ENCODE measurements around the gene B3GALNT2. TPM values are rescaled to one million over a fixed set of nuclear protein-coding genes. Genes with fewer than 3 reads are reported as not detected.

Gene B3GALNT2
- total RNA-seq, 1 experiment from 2014 or later, result 26.4 TPM

DNA sequence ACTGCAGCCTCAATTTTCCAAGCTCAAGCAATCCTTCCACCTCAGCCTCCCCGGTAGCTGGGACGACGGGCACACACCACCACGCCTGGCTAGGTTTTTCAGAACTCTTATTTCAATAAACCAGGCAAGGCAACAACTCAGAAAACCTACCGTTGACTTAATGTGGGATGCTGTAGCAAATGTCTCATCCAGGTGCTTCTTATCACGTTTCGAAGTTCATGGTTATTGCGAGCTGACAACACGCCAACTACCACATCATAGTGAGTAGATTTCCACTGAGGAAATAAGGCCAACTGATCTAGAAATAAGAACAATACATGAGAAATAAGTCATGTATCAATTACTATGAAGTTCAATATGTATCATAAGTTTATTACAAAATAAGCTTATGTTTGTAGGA lies 9.7 kb downstream of the B3GALNT2 start:
- CTCF ChIA-PET, result no interaction called here
- Histone ChIP-seq H3F3A (ENCODE audit: low read length, unreplicated experiment) (no peaks in the 10 kb centered on the region), H3K9me3 (ENCODE audit: low read length) (no peaks in the 10 kb centered on the region), H3K36me3 (ENCODE audit: low read depth, low read length) (peaks cover 12% of the 10 kb centered on the region; the same call in 1 of the 2 replicates), H3K4me1 (ENCODE audit: insufficient read depth, low read length) (no peaks in the 10 kb centered on the region), H3K79me2 (ENCODE audit: low read length) (peaks cover 32% of the 10 kb centered on the region), H2AFZ (ENCODE audit: low read length) (no peak overlapping the region), H3K4me3 (ENCODE audit: low read length) (no peak overlapping the region), H3K4me2 (ENCODE audit: low read length) (no peak overlapping the region), H4K20me1 (ENCODE audit: low read length) (no peaks in the 10 kb centered on the region), H3K9me2 (replicated peaks; ENCODE audit: low read length) (no peaks in the 10 kb centered on the region), H3K27ac (ENCODE audit: low read length) (no peak overlapping the region), H3K27me3 (ENCODE audit: low read length) (no peaks in the 10 kb centered on the region), H3K9ac (ENCODE audit: low read length) (no peak overlapping the region)
- POLR2A ChIA-PET (ENCODE audit: unreplicated experiment), result no interaction called here
- DNase-seq, result no peak
- intact Hi-C loops (cut with micrococcal nuclease), result no loop called here
- no peak for TF ChIP-seq EZH2phosphoT487 (IDR thresholded peaks at IDR 0.05; ENCODE audit: borderline replicate concordance, low read length)
- TF ChIP-seq EZH2 (IDR thresholded peaks at IDR 0.05; ENCODE audit: low read length, unreplicated experiment), result no peak
- TF ChIP-seq, protein P1, sequence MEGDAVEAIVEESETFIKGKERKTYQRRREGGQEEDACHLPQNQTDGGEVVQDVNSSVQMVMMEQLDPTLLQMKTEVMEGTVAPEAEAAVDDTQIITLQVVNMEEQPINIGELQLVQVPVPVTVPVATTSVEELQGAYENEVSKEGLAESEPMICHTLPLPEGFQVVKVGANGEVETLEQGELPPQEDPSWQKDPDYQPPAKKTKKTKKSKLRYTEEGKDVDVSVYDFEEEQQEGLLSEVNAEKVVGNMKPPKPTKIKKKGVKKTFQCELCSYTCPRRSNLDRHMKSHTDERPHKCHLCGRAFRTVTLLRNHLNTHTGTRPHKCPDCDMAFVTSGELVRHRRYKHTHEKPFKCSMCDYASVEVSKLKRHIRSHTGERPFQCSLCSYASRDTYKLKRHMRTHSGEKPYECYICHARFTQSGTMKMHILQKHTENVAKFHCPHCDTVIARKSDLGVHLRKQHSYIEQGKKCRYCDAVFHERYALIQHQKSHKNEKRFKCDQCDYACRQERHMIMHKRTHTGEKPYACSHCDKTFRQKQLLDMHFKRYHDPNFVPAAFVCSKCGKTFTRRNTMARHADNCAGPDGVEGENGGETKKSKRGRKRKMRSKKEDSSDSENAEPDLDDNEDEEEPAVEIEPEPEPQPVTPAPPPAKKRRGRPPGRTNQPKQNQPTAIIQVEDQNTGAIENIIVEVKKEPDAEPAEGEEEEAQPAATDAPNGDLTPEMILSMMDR (conservative IDR thresholded peaks at IDR 0.05; ENCODE audit: low read depth, low read length), result no peak
- BruUV-seq (replicated peaks), result no TSS peak
- ATAC-seq, result no peak

DNA sequence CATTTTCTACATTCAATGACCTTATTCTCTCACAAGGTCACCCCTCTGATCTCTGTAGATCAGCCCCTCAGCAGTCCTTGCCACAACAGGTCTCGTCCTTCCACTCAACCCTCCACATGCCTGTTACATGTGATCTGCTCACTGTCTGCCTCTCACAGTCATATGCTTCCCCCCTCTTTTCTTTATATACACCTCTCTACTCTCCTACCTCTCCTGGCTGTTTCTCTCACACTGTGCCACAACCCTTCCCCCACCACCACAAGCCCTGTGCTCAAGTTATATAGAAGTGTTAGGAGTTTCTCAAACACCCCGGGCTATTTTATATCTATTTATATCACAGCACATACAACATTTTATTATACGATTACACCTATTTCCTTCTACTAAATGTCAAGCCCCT lies 12.6 kb downstream of the B3GALNT2 start:
- H4K20me1 ChIP-seq (ENCODE audit: low read length), result no peaks in the 10 kb centered on the region
- ATAC-seq (no peak), DNase-seq (no peak)
- 0 out of 2 replicates have a peak, but pooled peaks cover 1% of the 10 kb centered on the region for H3K4me1 ChIP-seq (ENCODE audit: insufficient read depth, low read length)
- no peaks in the 10 kb centered on the region for H3F3A ChIP-seq (ENCODE audit: low read length, unreplicated experiment)
- POLR2A ChIA-PET (ENCODE audit: unreplicated experiment), result no interaction called here
- CTCF ChIA-PET, result no interaction called here
- intact Hi-C loops (cut with micrococcal nuclease), result no loop called here
- no peak overlapping the region for H3K9ac ChIP-seq (ENCODE audit: low read length)
- no peaks in the 10 kb centered on the region for H3K9me2 ChIP-seq (replicated peaks; ENCODE audit: low read length)
- H3K36me3 ChIP-seq (ENCODE audit: low read depth, low read length), result peaks cover 12% of the 10 kb centered on the region; the same call in 1 of the 2 replicates
- no TSS peak for BruUV-seq (replicated peaks)
- TF ChIP-seq EZH2 (IDR thresholded peaks at IDR 0.05; ENCODE audit: low read length, unreplicated experiment) (no peak), EZH2phosphoT487 (IDR thresholded peaks at IDR 0.05; ENCODE audit: borderline replicate concordance, low read length) (no peak)
- no peak overlapping the region for H3K27ac ChIP-seq (ENCODE audit: low read length)
- H3K4me3 ChIP-seq (ENCODE audit: low read length), result no peak overlapping the region
- no peak overlapping the region for H2AFZ ChIP-seq (ENCODE audit: low read length)
- H3K27me3 ChIP-seq (ENCODE audit: low read length), result no peaks in the 10 kb centered on the region
- no peaks in the 10 kb centered on the region for H3K9me3 ChIP-seq (ENCODE audit: low read length)
- no peak overlapping the region for H3K4me2 ChIP-seq (ENCODE audit: low read length)
- peaks cover 3% of the 10 kb centered on the region for H3K79me2 ChIP-seq (ENCODE audit: low read length)

DNA sequence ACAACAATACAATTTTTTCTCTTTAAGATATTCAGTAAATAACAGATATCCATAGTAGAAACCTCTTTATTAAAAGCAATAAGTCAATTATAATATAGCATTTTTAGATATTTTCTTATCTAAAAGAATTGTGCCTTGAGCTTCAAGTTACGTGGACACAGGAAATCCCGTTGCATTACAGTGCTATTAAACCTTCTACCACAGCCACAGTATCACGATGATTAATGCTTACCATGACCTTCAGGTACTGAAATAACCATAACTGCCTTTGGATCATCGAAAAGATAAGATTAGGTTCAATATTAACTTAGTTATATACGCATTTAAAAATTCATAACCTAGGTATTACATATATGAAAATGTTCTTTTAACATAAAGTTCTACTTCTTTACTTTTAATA lies 17.9 kb downstream of the B3GALNT2 start:
- no peaks in the 10 kb centered on the region for H3K27me3 ChIP-seq (ENCODE audit: low read length)
- peaks cover 7% of the 10 kb centered on the region; the same call in 1 of the 2 replicates for H3K4me1 ChIP-seq (ENCODE audit: insufficient read depth, low read length)
- no peak overlapping the region for H3K9ac ChIP-seq (ENCODE audit: low read length)
- H4K20me1 ChIP-seq (ENCODE audit: low read length), result no peaks in the 10 kb centered on the region
- DNase-seq (peak; percentile 38), ATAC-seq (peak; percentile 64)
- ChIA-PET POLR2A (ENCODE audit: unreplicated experiment) (interaction anchor here (0.6 kb wide), 1 partner anchor 119 kb away, joined by 3 read pairs; the partner anchor contains the start of gene TBCE), CTCF (no interaction called here)
- H3K9me2 ChIP-seq (replicated peaks; ENCODE audit: low read length), result no peaks in the 10 kb centered on the region
- no peak overlapping the region for H2AFZ ChIP-seq (ENCODE audit: low read length)
- no peaks in the 10 kb centered on the region; the same call in 1 of the 2 replicates for H3K36me3 ChIP-seq (ENCODE audit: low read depth, low read length)
- H3K27ac ChIP-seq (ENCODE audit: low read length), result no peak overlapping the region
- no peaks in the 10 kb centered on the region for H3K79me2 ChIP-seq (ENCODE audit: low read length)
- no peak overlapping the region for H3K4me3 ChIP-seq (ENCODE audit: low read length)
- intact Hi-C loops (cut with micrococcal nuclease), result no loop called here
- H3F3A ChIP-seq (ENCODE audit: low read length, unreplicated experiment), result no peaks in the 10 kb centered on the region
- TF ChIP-seq EZH2phosphoT487 (IDR thresholded peaks at IDR 0.05; ENCODE audit: borderline replicate concordance, low read length) (no peak), EZH2 (IDR thresholded peaks at IDR 0.05; ENCODE audit: low read length, unreplicated experiment) (no peak)
- TF ChIP-seq, protein P1 (conservative IDR thresholded peaks at IDR 0.05; ENCODE audit: low read depth, low read length), result no peak
- no peak overlapping the region for H3K4me2 ChIP-seq (ENCODE audit: low read length)
- no TSS peak for BruUV-seq (replicated peaks)
- H3K9me3 ChIP-seq (ENCODE audit: low read length), result no peaks in the 10 kb centered on the region

All from PC-3 (cell line).